Measurements from ENCODE around the gene ACIN1.

DNA sequence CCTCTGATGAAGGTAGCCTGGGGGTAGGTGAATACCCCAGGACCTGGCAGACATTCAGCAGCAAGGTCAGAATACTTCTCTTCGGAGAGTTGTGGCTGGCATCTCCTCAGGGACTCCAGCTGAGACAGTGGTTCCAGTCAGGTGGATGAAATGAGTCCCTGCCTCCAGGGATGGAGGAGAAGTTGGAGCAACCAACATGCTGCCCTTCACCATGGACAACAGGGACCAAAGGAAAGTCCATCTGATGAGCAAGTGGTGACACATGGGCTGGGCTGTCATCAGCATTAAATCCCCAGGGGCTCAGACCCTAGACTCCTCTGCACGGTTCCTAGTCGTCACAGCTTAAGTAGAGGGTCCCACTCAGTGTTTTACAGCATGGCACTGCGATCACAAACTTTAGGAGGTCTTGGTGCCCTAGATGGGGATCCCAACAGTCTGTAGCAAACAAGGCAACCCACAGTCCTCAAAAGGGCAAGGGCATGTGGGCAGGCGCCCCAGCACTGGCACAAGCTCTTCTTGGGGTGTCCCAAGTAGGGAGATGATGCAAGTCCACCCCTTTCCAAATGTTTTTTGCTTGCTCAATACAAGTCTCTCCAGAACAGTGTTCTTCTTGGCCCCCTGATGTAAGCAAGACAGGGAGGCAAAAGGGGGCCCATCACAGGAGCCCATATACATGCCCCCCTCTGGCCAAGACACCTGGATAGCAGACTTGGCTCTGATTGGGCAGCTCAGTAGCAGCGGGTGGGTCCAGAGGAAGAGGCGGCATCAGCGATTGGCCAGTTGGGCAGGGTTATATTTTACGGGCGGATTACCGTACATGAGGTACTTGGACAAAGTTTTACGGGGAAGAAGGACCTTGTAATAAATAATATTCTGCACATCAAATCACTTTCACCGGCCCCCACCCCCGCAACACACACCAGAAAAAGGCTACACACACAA lies 26.8 kb downstream of the ACIN1 start:
- TF ChIP-seq, protein P1, sequence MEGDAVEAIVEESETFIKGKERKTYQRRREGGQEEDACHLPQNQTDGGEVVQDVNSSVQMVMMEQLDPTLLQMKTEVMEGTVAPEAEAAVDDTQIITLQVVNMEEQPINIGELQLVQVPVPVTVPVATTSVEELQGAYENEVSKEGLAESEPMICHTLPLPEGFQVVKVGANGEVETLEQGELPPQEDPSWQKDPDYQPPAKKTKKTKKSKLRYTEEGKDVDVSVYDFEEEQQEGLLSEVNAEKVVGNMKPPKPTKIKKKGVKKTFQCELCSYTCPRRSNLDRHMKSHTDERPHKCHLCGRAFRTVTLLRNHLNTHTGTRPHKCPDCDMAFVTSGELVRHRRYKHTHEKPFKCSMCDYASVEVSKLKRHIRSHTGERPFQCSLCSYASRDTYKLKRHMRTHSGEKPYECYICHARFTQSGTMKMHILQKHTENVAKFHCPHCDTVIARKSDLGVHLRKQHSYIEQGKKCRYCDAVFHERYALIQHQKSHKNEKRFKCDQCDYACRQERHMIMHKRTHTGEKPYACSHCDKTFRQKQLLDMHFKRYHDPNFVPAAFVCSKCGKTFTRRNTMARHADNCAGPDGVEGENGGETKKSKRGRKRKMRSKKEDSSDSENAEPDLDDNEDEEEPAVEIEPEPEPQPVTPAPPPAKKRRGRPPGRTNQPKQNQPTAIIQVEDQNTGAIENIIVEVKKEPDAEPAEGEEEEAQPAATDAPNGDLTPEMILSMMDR (IDR thresholded peaks at IDR 0.05) = no peak
- TF ChIP-seq POLR2A (IDR thresholded peaks at IDR 0.05) (no peak), POLR2AphosphoS5 (IDR thresholded peaks at IDR 0.05) (no peak), EP300 (IDR thresholded peaks at IDR 0.05) (no peak)
